K562 (cell line): ENCODE data around the gene IL27RA. TPM values are rescaled to one million over a fixed set of nuclear protein-coding genes. Genes with fewer than 3 reads are reported as not detected.
A peak's percentile ranks its signal among the peaks of the same experiment; 100 is the strongest.
"Not testable (repeated sequence)": the region's sequence is repeated elsewhere in the genome, so short reads cannot be mapped to it uniquely, and the experiment has no call there.

Experiments
- ATAC-seq: fragments of 200-7000 bp; cut with Tn5 transposase; 3 replicates; pipeline ENCODE4 v1.9.1; 2020; ENCODE audit warnings: moderate library complexity
- BruUV-seq: library from RNA; stranded (reverse); fragments of 400-500 nt; replicated peaks from 2 replicates; lab custom pipeline; 2021; lab: Mats Ljungman, UMichigan
- CTCF ChIA-PET: fragments of 300-600 bp; formaldehyde crosslinking; extraction: SDS; loops from one replicate; lab custom pipeline; 2021; ENCODE audit warnings: low intra/inter-chr PET ratio; lab: Yijun Ruan, JAX
- POLR2A ChIA-PET: fragments of 300-600, 350-650 bp; sonication (Branson Sonifier 250); formaldehyde crosslinking; extraction: SDS; loops from one replicate; lab custom pipeline; 2021; ENCODE audit warnings: antibody characterized with exemption, inconsistent platforms; lab: Yijun Ruan, JAX
- DNase-seq, 4 experiments: peaks; one replicate each; pipeline versions ENCODE4 v3.0.0 to v3.0.0-alpha.2; 2011 to 2018; ENCODE audit warnings: low spot score in 3 of 4, mixed read lengths in 3 of 4; ENCODE audit errors: extremely low read depth in 1 of 4
- FAIRE-seq: peaks from 2 replicates; lab custom pipeline; 2011; peaks lifted over from hg19 to GRCh38; lab: Jason Lieb, UNC
- H2AFZ ChIP-seq: 2 replicates; pipeline ENCODE4 v1.6.0; 2011; ENCODE audit warnings: low read depth, low read length, control low read depth, inconsistent platforms
- H3K27ac ChIP-seq: fragments of 200-600 bp; 3 replicates; pipeline ENCODE4 v1.8.0; 2011; ENCODE audit warnings: low read depth, mild to moderate bottlenecking, control low read depth, inconsistent platforms, low read length, moderate library complexity, mixed read lengths; ENCODE audit errors: extremely low read depth
- H3K27me3 ChIP-seq, 2 experiments: fragments of 300-600 bp in 1 of 2; 2 replicates in 1 of 2; 3 replicates in 1 of 2; pipeline versions ENCODE4 v1.6.0 to v1.8.0; 2011; ENCODE audit warnings: inconsistent platforms in 2 of 2, low read length in 2 of 2, mild to moderate bottlenecking in 1 of 2, mixed read lengths in 1 of 2, moderate library complexity in 1 of 2; ENCODE audit not compliant: control insufficient read depth in 2 of 2, insufficient read depth in 2 of 2
- H3K36me3 ChIP-seq: fragments of 300-600 bp; 3 replicates; pipeline ENCODE4 v1.8.0; 2011; ENCODE audit warnings: mild to moderate bottlenecking, low read length, inconsistent platforms; ENCODE audit not compliant: control insufficient read depth, insufficient read depth
- H3K4me1 ChIP-seq, 2 experiments: fragments of 200-600 bp in 1 of 2; replicated peaks in 1 of 2; 2 replicates in 1 of 2; 3 replicates in 1 of 2; pipeline versions ENCODE4 v1.5.1 to v1.8.0; 2011; ENCODE audit warnings: inconsistent platforms in 2 of 2, low read length in 2 of 2, mild to moderate bottlenecking in 1 of 2, mixed read lengths in 1 of 2, moderate library complexity in 1 of 2; ENCODE audit not compliant: control insufficient read depth in 2 of 2, insufficient read depth in 2 of 2
- H3K4me2 ChIP-seq: 2 replicates; pipeline ENCODE4 v1.6.1; 2011; ENCODE audit warnings: low read length, control low read depth, inconsistent platforms, mixed read lengths; ENCODE audit not compliant: insufficient read depth
- H3K4me3 ChIP-seq: fragments of 200-600 bp; sonication (generic), shearing (Covaris generic); 2 replicates; pipeline ENCODE4 v1.5.1; 2016; ENCODE audit warnings: control low read depth, inconsistent platforms
- H3K79me2 ChIP-seq: fragments of 200-600 bp; 3 replicates; pipeline ENCODE4 v1.8.0; 2011; ENCODE audit warnings: low read length, inconsistent platforms; ENCODE audit not compliant: control insufficient read depth, insufficient read depth
- H3K9ac ChIP-seq, 2 experiments: 2 replicates each; pipeline versions ENCODE4 v1.6.0 to v1.6.1; 2011; ENCODE audit warnings: low read depth in 2 of 2, low read length in 2 of 2, control low read depth in 1 of 2, inconsistent platforms in 1 of 2, mild to moderate bottlenecking in 1 of 2, mixed read lengths in 1 of 2; ENCODE audit not compliant: insufficient read depth in 1 of 2
- H3K9me1 ChIP-seq: one replicate; pipeline ENCODE4 v1.6.0; 2011; ENCODE audit warnings: inconsistent platforms, mild to moderate bottlenecking, low read length, moderate library complexity; ENCODE audit not compliant: control insufficient read depth, insufficient read depth
- H3K9me3 ChIP-seq: replicated peaks from 2 replicates; pipeline ENCODE4 v1.5.1; 2011; ENCODE audit warnings: low read depth, low read length, inconsistent platforms; ENCODE audit not compliant: control insufficient read depth, insufficient read depth
- H4K20me1 ChIP-seq: replicated peaks from 2 replicates; pipeline ENCODE4 v1.6.1; 2011; ENCODE audit warnings: low read length, inconsistent platforms, mixed read lengths; ENCODE audit not compliant: control insufficient read depth, insufficient read depth
- ARNT ChIP-seq, 2 experiments: fragments of 450-650 bp; IDR thresholded peaks; 2 replicates each; pipeline ENCODE4 v1.6.1; 2016; ENCODE audit warnings: mild to moderate bottlenecking in 1 of 2
- ATF7 ChIP-seq: fragments of 450-650 bp; IDR thresholded peaks from 2 replicates; pipeline ENCODE4 v1.7.1; 2014; ENCODE audit warnings: mild to moderate bottlenecking, moderate library complexity
- BCOR ChIP-seq: fragments of 450-650 bp; IDR thresholded peaks from 2 replicates; pipeline ENCODE4 v1.6.1; 2016
- CTBP1 ChIP-seq: fragments of 450-650 bp; IDR thresholded peaks from 2 replicates; pipeline ENCODE4 v1.6.1; 2016; ENCODE audit warnings: borderline replicate concordance
- CTCF ChIP-seq, 3 experiments: IDR thresholded peaks in 2 of 3; conservative IDR thresholded peaks in 1 of 3; 2 replicates each; pipeline ENCODE4 v1.5.1; 2011 to 2012; ENCODE audit warnings: low read length in 3 of 3, mild to moderate bottlenecking in 3 of 3, control low read depth in 2 of 3, improper control_type of control experiment in 1 of 3, inconsistent platforms in 1 of 3, low read depth in 1 of 3, mixed read lengths in 1 of 3, moderate library complexity in 1 of 3; ENCODE audit not compliant: insufficient read depth in 2 of 3
- FOXJ2 ChIP-seq: fragments of 200-800 bp; sonication (Bioruptor generic); IDR thresholded peaks from 2 replicates; pipeline ENCODE4 v1.6.1; 2016; ENCODE audit warnings: missing genetic modification characterization, missing compliant biosample characterization
- KDM1A ChIP-seq, 2 experiments: fragments of 450-650 bp; IDR thresholded peaks; 2 replicates each; pipeline ENCODE4 v1.6.1; 2016; ENCODE audit warnings: mild to moderate bottlenecking in 2 of 2
- L3MBTL2 ChIP-seq: fragments of 450-650 bp; IDR thresholded peaks from 2 replicates; pipeline ENCODE4 v1.6.1; 2016; ENCODE audit warnings: mild to moderate bottlenecking, moderate library complexity
- MLLT1 ChIP-seq, 2 experiments: fragments of 450-650 bp; IDR thresholded peaks; 2 replicates each; pipeline ENCODE4 v1.6.1; 2016
- VEZF1 ChIP-seq: fragments of 200-800 bp; sonication (Bioruptor generic); IDR thresholded peaks from 2 replicates; pipeline ENCODE4 v1.6.1; 2017; ENCODE audit warnings: missing genetic modification characterization, missing compliant biosample characterization
- ZBTB2 ChIP-seq: fragments of 450-650 bp; IDR thresholded peaks from 2 replicates; pipeline ENCODE4 v1.6.1; 2016; ENCODE audit warnings: antibody characterized with exemption
- WGBS: fragments of 100-300 bp; shearing (Covaris generic); methylation state at CpG from one replicate; pipeline ENCODE4 v1.1.6; 2016; ENCODE audit warnings: low coverage, mixed read lengths; ENCODE audit not compliant: insufficient coverage; ENCODE audit errors: missing lambda C conversion rate; 5-methylcytosine and 5-hydroxymethylcytosine counted together
- in situ Hi-C: fragments of 300-500 bp; cut with MboI; formaldehyde crosslinking; loops from 4 replicates; pipeline ENCODE4 v1.15.0; 2018; ENCODE audit warnings: inconsistent platforms, mixed read lengths
- intact Hi-C: fragments of 100-400 bp; cut with micrococcal nuclease; formaldehyde crosslinking; loops from 2 replicates; pipeline ENCODE4 v1.14.2; 2022
- polyA plus RNA-seq, 8 experiments: library from polyadenylated mRNA; depleted of rRNA in 4 of 8; stranded (reverse) in 5 of 8; unstranded in 3 of 8; fragments of >200 nt; fragmentation: Nextera tagmentation in 2 of 8; fragmentation: Illumina TruSeq in 1 of 8; extraction: Ambion mirVana in 2 of 8; extraction: Trizol in 1 of 8; gene quantifications; 2 replicates each; pipeline versions ENCODE4 v1.2.1 to v1.2.3, GENCODE V29; 2011 to 2014; ENCODE audit warnings: inconsistent platforms in 1 of 8, missing spikeins in 1 of 8
- total RNA-seq, 7 experiments: library from RNA; depleted of rRNA in 6 of 7; stranded (reverse); fragments of >200 nt in 6 of 7; fragmentation: Illumina TruSeq in 2 of 7; extraction: Trizol in 2 of 7; gene quantifications; 2 replicates each; pipeline versions ENCODE4 v1.2.1 to v1.2.3, GENCODE V29; 2011 to 2021; ENCODE audit warnings: low replicate concordance in 1 of 7

Gene IL27RA
- total and polyA plus RNA-seq, 9 of the 15 experiments (the other 6 are each of a cell fraction or from before 2014, with no cell fraction given) = 1.9 to 15.9 (median 12.0) TPM

- TF ChIP-seq MLLT1 (IDR thresholded peaks at IDR 0.05) (0 out of 4 replicates have a peak, but pooled peaks of 1 of the 2 experiments have one; percentile 14), KDM1A (IDR thresholded peaks at IDR 0.05) (peak in 1 of 2 experiments; percentile 19; a peak in 1 of 4 replicates), CTBP1 (peak; percentile 30; the same call in 1 of the 2 replicates), ZBTB2 (peak; percentile 63; the same call in 1 of the 2 replicates), FOXJ2 (tag) (peak; percentile 97), BCOR (peak; percentile 60; the same call in 1 of the 2 replicates), CTCF (IDR thresholded peaks at IDR 0.05 in 2 of 3, conservative IDR thresholded peaks at IDR 0.05 in 1 of 3; ENCODE audit: insufficient read depth in 2 of 3, low read depth in 1 of 3, low read length in 3 of 3) (peak; percentile 70 to 73 (median 72)), VEZF1 (peak; percentile 39; the same call in 1 of the 2 replicates), L3MBTL2 (0 out of 2 replicates have a peak, but pooled peaks have one; percentile 23), ATF7 (peak; percentile 60; the same call in 1 of the 2 replicates), ARNT (IDR thresholded peaks at IDR 0.05) (peak in 1 of 2 experiments; percentile 66; a peak in 1 of 4 replicates)
Measured at GRCh38 chr19:14042659-14043608, 11.4 kb downstream of the IL27RA start (continued).

GRCh38 chr19:14047866-14048265, 16.3 kb downstream of the IL27RA start:
- intact Hi-C loops, H2AFZ ChIP-seq, ATAC-seq, H3K9me3 ChIP-seq, H3K9ac ChIP-seq, H3K27me3 ChIP-seq, BruUV-seq, H3K4me2 ChIP-seq, in situ Hi-C loops, H3K9me1 ChIP-seq, H4K20me1 ChIP-seq, H3K4me3 ChIP-seq, H3K27ac ChIP-seq, FAIRE-seq, H3K79me2 ChIP-seq, DNase-seq: not testable (repeated sequence)
- ChIA-PET CTCF (interaction anchor here (1.1 kb wide), 1 partner anchor 25 kb away, joined by 3 read pairs; the partner anchor contains the start of gene MISP3), POLR2A (interaction anchor here (0.8 to 1.0 kb wide), 2 partner anchors 16 to 88 kb away, joined by 3 read pairs; partner anchors contain the start of gene IL27RA)
- WGBS = 89% methylated on average over 8 of the region's 10 CpGs
- peaks cover 0 to 14% of the 10 kb centered on the region in 2 experiments; a peak in 2 of 5 replicates for H3K4me1 ChIP-seq
- peaks cover 29% of the 10 kb centered on the region; the same call in 2 of the 3 replicates for H3K36me3 ChIP-seq
